NCI-H748 treated with DMSO at 0.1 percent for 48 hours (cell line): ENCODE data around the gene DKK3.

ENCODE experiments used
- DNase-seq: peaks from one replicate; lab custom pipeline; 2025; lab: John Stamatoyannopoulos, UW

DKK3 gene

GRCh38 chr11:11937957-11938356 lies 70.5 kb downstream of the DKK3 start:
- no peak for DNase-seq

- no peak for DNase-seq
Measured at GRCh38 chr11:11937433-11937832, 71.0 kb downstream of the DKK3 start.

GRCh38 chr11:11935536-11935935 lies 72.9 kb downstream of the DKK3 start:
- no peak for DNase-seq

- peak; percentile 56 for DNase-seq
Measured at GRCh38 chr11:11931461-11932055, 76.9 kb downstream of the DKK3 start.

GRCh38 chr11:11929920-11930319 lies 78.5 kb downstream of the DKK3 start:
- DNase-seq: no peak

GRCh38 chr11:11923828-11924227 lies 84.6 kb downstream of the DKK3 start:
- no peak for DNase-seq

- no peak for DNase-seq
Measured at GRCh38 chr11:11916981-11917399, 91.4 kb downstream of the DKK3 start.

- no peak for DNase-seq
Measured at GRCh38 chr11:11915625-11916024, 92.8 kb downstream of the DKK3 start.

GRCh38 chr11:11913395-11913794 lies 95.0 kb downstream of the DKK3 start:
- no peak for DNase-seq
